Trophoblast cell (in vitro differentiated cells and primary cell): Measurements from ENCODE around the gene PLEKHA7.

Experiments used
- DNase-seq, 2 donors: peaks; one replicate each; pipeline ENCODE4 v3.0.0-alpha.2; 2016
- H2AFZ ChIP-seq: 2 replicates; pipeline ENCODE4 v1.6.1; 2013; ENCODE audit warnings: low read length, moderate library complexity, mild to moderate bottlenecking; ENCODE audit not compliant: insufficient read depth, poor library complexity
- H2AK5ac ChIP-seq: 2 replicates; pipeline ENCODE4 v1.6.1; 2013; ENCODE audit warnings: mild to moderate bottlenecking, low read length
- H2BK120ac ChIP-seq: 2 replicates; pipeline ENCODE4 v1.6.1; 2013; ENCODE audit warnings: low read length, mild to moderate bottlenecking, moderate library complexity; ENCODE audit not compliant: insufficient read depth, poor library complexity
- H2BK12ac ChIP-seq: 2 replicates; pipeline ENCODE4 v1.6.1; 2013; ENCODE audit warnings: mild to moderate bottlenecking, low read length, moderate library complexity
- H2BK5ac ChIP-seq: 2 replicates; pipeline ENCODE4 v1.6.1; 2013; ENCODE audit warnings: low read length, low read depth, moderate library complexity, mild to moderate bottlenecking; ENCODE audit not compliant: poor library complexity
- H3K14ac ChIP-seq: 2 replicates; pipeline ENCODE4 v1.6.1; 2013; ENCODE audit warnings: mild to moderate bottlenecking, low read length
- H3K18ac ChIP-seq: 2 replicates; pipeline ENCODE4 v1.6.1; 2013; ENCODE audit warnings: mild to moderate bottlenecking, low read length
- H3K23ac ChIP-seq: 2 replicates; pipeline ENCODE4 v1.6.1; 2013; ENCODE audit warnings: low read length
- H3K27ac ChIP-seq: 2 replicates; pipeline ENCODE4 v1.5.1; 2013; ENCODE audit warnings: low read depth, mild to moderate bottlenecking, inconsistent platforms, low read length, moderate library complexity
- H3K27me3 ChIP-seq: 2 replicates; pipeline ENCODE4 v1.6.1; 2013; ENCODE audit warnings: inconsistent platforms, mild to moderate bottlenecking, low read length, moderate library complexity; ENCODE audit not compliant: insufficient read depth
- H3K36me3 ChIP-seq, 2 experiments: 1 replicate in 1 of 2; 2 replicates in 1 of 2; pipeline ENCODE4 v1.6.1; 2013; ENCODE audit warnings: low read length in 2 of 2, mild to moderate bottlenecking in 2 of 2, moderate library complexity in 1 of 2; ENCODE audit not compliant: insufficient read depth in 2 of 2, control insufficient read depth in 1 of 2
- H3K4ac ChIP-seq: 2 replicates; pipeline ENCODE4 v1.6.1; 2013; ENCODE audit warnings: low read depth, mild to moderate bottlenecking, low read length, moderate library complexity
- H3K4me1 ChIP-seq, 2 experiments: 1 replicate in 1 of 2; 2 replicates in 1 of 2; pipeline ENCODE4 v1.6.1; 2013; ENCODE audit warnings: low read length in 2 of 2, mild to moderate bottlenecking in 2 of 2, moderate library complexity in 1 of 2; ENCODE audit not compliant: insufficient read depth in 2 of 2, control insufficient read depth in 1 of 2
- H3K4me2 ChIP-seq: 2 replicates; pipeline ENCODE4 v1.6.1; 2013; ENCODE audit warnings: inconsistent platforms, mild to moderate bottlenecking, low read length, moderate library complexity
- H3K4me3 ChIP-seq: 2 replicates; pipeline ENCODE4 v1.5.1; 2013; ENCODE audit warnings: mild to moderate bottlenecking, low read depth, low read length, inconsistent platforms
- H3K79me1 ChIP-seq: one replicate; pipeline ENCODE4 v1.6.1; 2013; ENCODE audit warnings: low read length
- H3K79me2 ChIP-seq: 2 replicates; pipeline ENCODE4 v1.6.1; 2013; ENCODE audit warnings: low read length, mild to moderate bottlenecking; ENCODE audit not compliant: control insufficient read depth, insufficient read depth, poor library complexity
- H3K9ac ChIP-seq: 2 replicates; pipeline ENCODE4 v1.6.1; 2013; ENCODE audit warnings: mild to moderate bottlenecking, low read length
- H3K9me3 ChIP-seq: 2 replicates; pipeline ENCODE4 v1.6.1; 2013; ENCODE audit warnings: low read depth, mild to moderate bottlenecking, control low read depth, inconsistent platforms, low read length; ENCODE audit not compliant: insufficient read depth
- H4K12ac ChIP-seq: 2 replicates; pipeline ENCODE4 v1.6.1; 2013; ENCODE audit warnings: low read depth, mild to moderate bottlenecking, low read length, moderate library complexity
- H4K8ac ChIP-seq: 2 replicates; pipeline ENCODE4 v1.6.1; 2013; ENCODE audit warnings: low read depth, mild to moderate bottlenecking, low read length, moderate library complexity
- H4K91ac ChIP-seq: one replicate; pipeline ENCODE4 v1.6.1; 2013; ENCODE audit warnings: low read depth, mild to moderate bottlenecking, low read length, moderate library complexity
- WGBS: extraction: QIAGEN DNeasy Blood & Tissue Kit; methylation state at CpG from one replicate; pipeline ENCODE4 v1.1.7; 2013; ENCODE audit warnings: missing lambda C conversion rate; ENCODE audit not compliant: insufficient read length, insufficient coverage; ENCODE audit errors: extremely low coverage; 5-methylcytosine and 5-hydroxymethylcytosine counted together

The PLEKHA7 gene

GRCh38 chr11:16764888-16765287 is 249.3 kb downstream of the PLEKHA7 start:
- no peak overlapping the region for H4K91ac ChIP-seq
- H3K27ac ChIP-seq = no peak overlapping the region
- no peak for DNase-seq
- H3K36me3 ChIP-seq = peaks cover 3 to 5% of the 10 kb centered on the region in 2 experiments
- no peak overlapping the region for H2BK120ac ChIP-seq
- H3K4me2 ChIP-seq = no peak overlapping the region
- H3K9me3 ChIP-seq = no peaks in the 10 kb centered on the region
- no peaks in the 10 kb centered on the region for H3K79me2 ChIP-seq
- no peaks in the 10 kb centered on the region for H3K27me3 ChIP-seq
- H3K4ac ChIP-seq = no peak overlapping the region
- no peak overlapping the region for H4K8ac ChIP-seq
- H3K18ac ChIP-seq = no peak overlapping the region
- no peak overlapping the region for H3K9ac ChIP-seq
- no peak overlapping the region for H2AK5ac ChIP-seq
- H3K23ac ChIP-seq = no peak overlapping the region
- H2BK5ac ChIP-seq = no peak overlapping the region
- H3K4me3 ChIP-seq = no peak overlapping the region
- WGBS = no CpG with 5 or more reads among the region's 8 CpGs
- H2AFZ ChIP-seq = no peak overlapping the region
- no peak overlapping the region for H4K12ac ChIP-seq
- H3K14ac ChIP-seq = no peak overlapping the region
- no peaks in the 10 kb centered on the region for H3K79me1 ChIP-seq
- H3K4me1 ChIP-seq = no peaks in the 10 kb centered on the region
- no peak overlapping the region for H2BK12ac ChIP-seq

- Histone ChIP-seq H4K8ac (no peak overlapping the region), H3K27me3 (no peaks in the 10 kb centered on the region), H3K4me1 (no peaks in the 10 kb centered on the region), H3K79me2 (no peaks in the 10 kb centered on the region), H3K9me3 (no peaks in the 10 kb centered on the region), H2BK5ac (no peak overlapping the region), H3K27ac (no peak overlapping the region), H3K4me3 (no peak overlapping the region), H2BK12ac (no peak overlapping the region), H2AFZ (no peak overlapping the region), H3K9ac (no peak overlapping the region), H2BK120ac (no peak overlapping the region), H3K36me3 (peaks cover 4 to 5% of the 10 kb centered on the region in 2 experiments), H3K4me2 (no peak overlapping the region), H3K18ac (no peak overlapping the region), H4K91ac (no peak overlapping the region), H3K4ac (no peak overlapping the region), H3K23ac (no peak overlapping the region), H4K12ac (no peak overlapping the region), H3K14ac (no peak overlapping the region), H3K79me1 (no peaks in the 10 kb centered on the region), H2AK5ac (no peak overlapping the region)
- no peak for DNase-seq
- no CpG with 5 or more reads among the region's 1 CpG for WGBS
Measured at GRCh38 chr11:16763746-16764145, 250.5 kb downstream of the PLEKHA7 start.

GRCh38 chr11:16759857-16760508 is 254.2 kb downstream of the PLEKHA7 start:
- Histone ChIP-seq H3K23ac (no peak overlapping the region), H4K8ac (no peak overlapping the region), H3K18ac (no peak overlapping the region), H3K27ac (no peak overlapping the region), H3K27me3 (no peaks in the 10 kb centered on the region), H2AK5ac (no peak overlapping the region), H2BK120ac (no peak overlapping the region), H2BK5ac (no peak overlapping the region), H2BK12ac (no peak overlapping the region), H3K4me1 (no peaks in the 10 kb centered on the region), H3K79me1 (no peaks in the 10 kb centered on the region), H3K36me3 (peaks cover 5 to 8% of the 10 kb centered on the region in 2 experiments), H4K12ac (no peak overlapping the region), H2AFZ (no peak overlapping the region), H3K4me3 (no peak overlapping the region), H3K9ac (no peak overlapping the region), H3K14ac (no peak overlapping the region), H3K79me2 (no peaks in the 10 kb centered on the region), H3K4ac (no peak overlapping the region), H3K4me2 (no peak overlapping the region), H4K91ac (no peak overlapping the region), H3K9me3 (peaks cover 2% of the 10 kb centered on the region)
- DNase-seq = no peak
- WGBS = no CpG with 5 or more reads among the region's 8 CpGs

- Histone ChIP-seq H3K9me3 (peaks cover 2% of the 10 kb centered on the region), H4K91ac (no peak overlapping the region), H3K4me3 (no peak overlapping the region), H3K4ac (no peak overlapping the region), H2BK120ac (no peak overlapping the region), H3K27ac (no peak overlapping the region), H3K9ac (no peak overlapping the region), H2BK5ac (no peak overlapping the region), H3K79me2 (no peaks in the 10 kb centered on the region), H2AK5ac (no peak overlapping the region), H2AFZ (no peak overlapping the region), H3K4me1 (no peaks in the 10 kb centered on the region), H2BK12ac (no peak overlapping the region), H3K79me1 (no peaks in the 10 kb centered on the region), H3K27me3 (no peaks in the 10 kb centered on the region), H4K12ac (no peak overlapping the region), H3K4me2 (no peak overlapping the region), H3K18ac (no peak overlapping the region), H3K14ac (no peak overlapping the region), H3K36me3 (peaks cover 12 to 14% of the 10 kb centered on the region in 2 experiments), H3K23ac (no peak overlapping the region), H4K8ac (no peak overlapping the region)
- no peak for DNase-seq
- no CpG with 5 or more reads among the region's 4 CpGs for WGBS
Measured at GRCh38 chr11:16758382-16759024, 255.7 kb downstream of the PLEKHA7 start.
